ENCODE results near the gene TLE5. TPM values are rescaled to one million over a fixed set of nuclear protein-coding genes. Genes with fewer than 3 reads are reported as not detected.

The TLE5 gene
- total and polyA plus RNA-seq, 10 of the 15 experiments (the other 5 are each of a cell fraction or from before 2014, with no cell fraction given) = 2.5 to 373 (median 154) TPM

GRCh38 chr19:3020321-3020960, 41.9 kb downstream of the TLE5 start:
- intact Hi-C loops (cut with micrococcal nuclease; ENCODE audit: unreplicated experiment) (no loop called here), in situ Hi-C loops (cut with MboI) (no loop called here)
- no peak overlapping the region for H3K4me3 ChIP-seq
- H3K4me1 ChIP-seq (ENCODE audit: control insufficient read depth, insufficient read depth, low read length) = no peaks in the 10 kb centered on the region
- ChIA-PET POLR2A (no interaction called here), CTCF (no interaction called here), SMC1A (ENCODE audit: uncharacterized antibody, unreplicated experiment) (no interaction called here), RAD21 (ENCODE audit: unreplicated experiment) (no interaction called here)
- H3K27me3 ChIP-seq (replicated peaks in 1 of 2; ENCODE audit: control insufficient read depth in 2 of 2, insufficient read depth in 2 of 2, low read length in 1 of 2) = peaks cover 4 to 6% of the 10 kb centered on the region in 2 experiments
- ATAC-seq = no peak
- TF ChIP-seq IKZF2 (IDR thresholded peaks at IDR 0.05) (no peak), EZH2 (IDR thresholded peaks at IDR 0.05; ENCODE audit: borderline replicate concordance, control insufficient read depth, low read depth, low read length) (no peak), SIX5 (IDR thresholded peaks at IDR 0.05; ENCODE audit: low read depth, low read length, severe bottlenecking) (no peak)
- no peak for DNase-seq (ENCODE audit: low read depth, low spot score)
- BruUV-seq (replicated peaks) = no TSS peak
- H3K27ac ChIP-seq (ENCODE audit: control insufficient read depth, insufficient read depth) = no peak overlapping the region
- H3K79me2 ChIP-seq (ENCODE audit: control insufficient read depth, insufficient read depth, low read length) = no peaks in the 10 kb centered on the region
- no peak for FAIRE-seq
- H2AFZ ChIP-seq (ENCODE audit: control insufficient read depth, low read depth, low read length) = no peak overlapping the region
- no peak overlapping the region for H3K4me2 ChIP-seq (ENCODE audit: control insufficient read depth, insufficient read depth)
- H3K9ac ChIP-seq (ENCODE audit: control insufficient read depth, insufficient read depth, low read length) = no peak overlapping the region
- 54% methylated on average over 18 of the region's 18 CpGs for WGBS (ENCODE audit: insufficient coverage, insufficient replicate concordance, low lambda C conversion rate, missing lambda C conversion rate)
- H4K20me1 ChIP-seq (ENCODE audit: control insufficient read depth, insufficient read depth) = no peaks in the 10 kb centered on the region
- no peaks in the 10 kb centered on the region for H3K36me3 ChIP-seq (ENCODE audit: control insufficient read depth in 2 of 2, insufficient read depth in 2 of 2, low read length in 1 of 2)
- no peaks in the 10 kb centered on the region for H3K9me3 ChIP-seq (replicated peaks; ENCODE audit: control insufficient read depth, insufficient read depth, low read length)

GRCh38 chr19:3019211-3019854, 43.0 kb downstream of the TLE5 start:
- RAD21 ChIA-PET (ENCODE audit: unreplicated experiment) = no interaction called here
- intact Hi-C loops (cut with micrococcal nuclease; ENCODE audit: unreplicated experiment) (no loop called here), in situ Hi-C loops (cut with MboI) (no loop called here)
- ATAC-seq = no peak
- CTCF ChIA-PET = no interaction called here
- H3K9me3 ChIP-seq (replicated peaks; ENCODE audit: control insufficient read depth, insufficient read depth, low read length) = no peaks in the 10 kb centered on the region
- no peak for DNase-seq (ENCODE audit: low read depth, low spot score)
- no TSS peak for BruUV-seq (replicated peaks)
- SMC1A ChIA-PET (ENCODE audit: uncharacterized antibody, unreplicated experiment) = no interaction called here
- H3K9ac ChIP-seq (ENCODE audit: control insufficient read depth, insufficient read depth, low read length) = no peak overlapping the region
- H3K4me3 ChIP-seq = no peak overlapping the region
- FAIRE-seq = no peak
- no peak overlapping the region for H3K27ac ChIP-seq (ENCODE audit: control insufficient read depth, insufficient read depth)
- H3K36me3 ChIP-seq (ENCODE audit: control insufficient read depth in 2 of 2, insufficient read depth in 2 of 2, low read length in 1 of 2) = no peaks in the 10 kb centered on the region
- no peaks in the 10 kb centered on the region for H3K4me1 ChIP-seq (ENCODE audit: control insufficient read depth, insufficient read depth, low read length)
- H4K20me1 ChIP-seq (ENCODE audit: control insufficient read depth, insufficient read depth) = no peaks in the 10 kb centered on the region
- H3K4me2 ChIP-seq (ENCODE audit: control insufficient read depth, insufficient read depth) = no peak overlapping the region
- no peak for TF ChIP-seq YBX1 (IDR thresholded peaks at IDR 0.05)
- TF ChIP-seq PKNOX1 (IDR thresholded peaks at IDR 0.05) = no peak
- no peaks in the 10 kb centered on the region for H3K79me2 ChIP-seq (ENCODE audit: control insufficient read depth, insufficient read depth, low read length)
- H2AFZ ChIP-seq (ENCODE audit: control insufficient read depth, low read depth, low read length) = no peak overlapping the region
- H3K27me3 ChIP-seq (replicated peaks in 1 of 2; ENCODE audit: control insufficient read depth in 2 of 2, insufficient read depth in 2 of 2, low read length in 1 of 2) = no peaks in the 10 kb centered on the region
- POLR2A ChIA-PET = no interaction called here
- WGBS (ENCODE audit: insufficient coverage, insufficient replicate concordance, low lambda C conversion rate, missing lambda C conversion rate) = 61% methylated on average over 27 of the region's 28 CpGs

All from GM12878 (cell line).